GM20431 (cell line): Measurements from ENCODE around the gene PDZRN4.
"Not testable (repeated sequence)": the region's sequence is repeated elsewhere in the genome, so short reads cannot be mapped to it uniquely, and the experiment has no call there.

ENCODE experiments used
- in situ Hi-C: fragments of 300-500 bp; cut with MseI, MboI; formaldehyde crosslinking; loops from one replicate; pipeline ENCODE4 v1.15.0; 2020; ENCODE audit warnings: low sequenced_read_pairs; ENCODE audit not compliant: unreplicated experiment

PDZRN4 gene

DNA sequence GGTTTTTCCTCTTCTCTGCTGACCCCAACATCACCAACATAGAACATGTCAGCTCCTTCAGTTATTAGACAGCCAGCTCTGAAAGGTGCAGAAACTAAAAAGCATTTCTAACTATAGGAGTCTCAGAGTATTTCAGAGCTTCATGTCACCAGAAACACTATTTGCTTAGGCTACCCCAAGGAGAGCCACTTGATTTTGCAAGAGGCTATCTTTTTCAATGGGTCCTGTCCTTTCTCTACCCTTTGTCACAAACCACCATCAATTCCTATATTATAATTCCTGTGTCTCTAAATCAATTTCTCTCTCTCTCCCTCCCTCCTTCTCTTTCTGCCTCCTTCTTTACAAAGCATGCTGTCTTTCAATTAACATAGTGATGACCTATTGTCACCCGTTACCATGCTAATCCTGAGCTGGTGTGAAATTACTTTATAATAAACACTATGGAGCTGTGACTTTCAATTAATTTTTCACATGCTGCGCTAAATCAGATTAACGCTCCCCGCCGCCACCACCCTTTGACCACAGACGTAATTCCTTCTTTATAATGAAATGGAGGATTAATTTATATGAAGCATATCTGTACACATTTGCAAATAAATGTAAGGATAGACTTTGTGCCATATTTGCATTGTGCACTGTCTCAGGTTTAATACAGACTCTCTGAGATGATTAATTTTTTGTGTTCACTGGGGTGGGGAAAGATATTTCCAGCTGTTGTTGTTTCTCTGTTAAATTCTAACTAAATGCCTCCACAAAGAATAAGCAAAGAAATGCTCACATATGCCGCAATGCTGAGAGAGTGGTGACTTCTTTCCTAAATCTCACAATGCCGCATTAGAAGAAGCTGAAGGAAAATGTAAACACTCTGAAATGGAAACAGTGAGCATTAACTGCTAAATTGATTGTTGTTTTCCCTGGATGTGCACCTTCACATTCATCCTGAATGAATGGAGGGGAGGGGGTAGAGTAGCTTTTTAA is 418.6 kb downstream of the PDZRN4 start:
- in situ Hi-C loops: no loop called here

DNA sequence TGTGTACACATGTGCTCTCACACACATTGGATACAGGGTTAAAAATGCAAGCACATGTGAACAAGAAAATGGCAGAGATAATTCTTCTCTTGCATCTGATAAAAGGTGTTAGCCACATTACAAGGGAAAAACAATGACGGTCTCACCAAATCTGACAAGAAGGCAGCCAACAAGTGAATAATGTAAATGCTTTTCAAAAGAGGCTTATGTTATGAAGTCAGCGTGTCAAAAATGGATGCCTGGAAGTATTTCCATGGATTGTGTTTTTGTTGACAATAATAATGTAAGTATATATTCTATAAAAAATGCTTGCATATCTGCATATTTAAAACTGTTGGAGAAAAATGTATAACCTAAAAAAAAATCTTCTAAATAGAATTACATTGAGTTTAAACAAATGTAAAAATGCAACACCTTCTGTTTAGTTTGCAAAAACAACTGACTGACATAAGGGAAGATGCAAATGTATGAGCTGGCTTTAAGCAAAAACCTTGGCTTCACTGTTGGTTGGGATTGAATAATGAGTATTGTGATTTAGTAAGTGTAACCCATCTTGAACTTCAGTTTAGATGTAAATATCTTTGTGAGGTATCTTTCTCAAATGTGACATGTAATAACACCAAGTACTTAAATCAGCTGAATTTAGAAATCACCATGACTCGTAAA is 424.9 kb downstream of the PDZRN4 start:
- in situ Hi-C loops: no loop called here

DNA sequence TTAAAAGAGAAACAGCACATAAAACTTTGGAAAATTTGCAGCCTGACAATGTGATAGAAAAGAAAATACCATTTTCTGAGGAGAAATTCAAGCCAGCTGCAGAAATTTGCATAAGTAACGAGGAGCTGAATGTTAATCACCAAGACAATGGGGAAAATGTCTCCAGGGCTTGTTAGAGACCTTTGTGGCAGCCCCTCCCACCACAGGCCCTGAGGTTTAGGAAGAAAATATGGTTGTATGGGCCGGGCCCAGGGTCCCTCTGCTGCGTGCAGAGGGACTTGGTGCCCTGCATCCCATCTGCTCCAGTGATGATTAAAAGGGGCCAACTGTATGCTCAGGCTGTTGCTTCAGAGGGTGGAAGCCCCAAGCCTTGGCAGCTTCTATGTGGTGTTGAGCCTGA is 427.1 kb downstream of the PDZRN4 start:
- in situ Hi-C loops: not testable (repeated sequence)

DNA sequence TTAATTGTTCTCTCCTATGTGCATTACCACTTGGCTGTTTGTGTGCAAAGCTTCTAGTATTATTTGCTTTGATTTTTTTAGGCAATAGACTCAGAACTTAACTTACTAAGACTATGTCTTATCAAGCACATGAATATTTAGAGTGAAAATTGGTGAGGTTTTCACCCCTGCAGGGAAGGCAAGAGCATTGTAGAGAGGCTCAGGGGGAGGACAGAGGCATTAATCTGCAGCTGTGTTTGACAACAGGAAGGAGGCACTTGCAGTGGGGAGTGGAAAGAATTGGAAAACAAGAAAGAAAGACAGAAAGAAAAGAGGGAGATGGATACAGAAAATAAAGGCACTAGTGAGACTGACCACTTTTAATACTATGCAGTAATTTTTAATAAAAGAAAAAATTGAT is 431.6 kb downstream of the PDZRN4 start:
- in situ Hi-C loops: no loop called here

DNA sequence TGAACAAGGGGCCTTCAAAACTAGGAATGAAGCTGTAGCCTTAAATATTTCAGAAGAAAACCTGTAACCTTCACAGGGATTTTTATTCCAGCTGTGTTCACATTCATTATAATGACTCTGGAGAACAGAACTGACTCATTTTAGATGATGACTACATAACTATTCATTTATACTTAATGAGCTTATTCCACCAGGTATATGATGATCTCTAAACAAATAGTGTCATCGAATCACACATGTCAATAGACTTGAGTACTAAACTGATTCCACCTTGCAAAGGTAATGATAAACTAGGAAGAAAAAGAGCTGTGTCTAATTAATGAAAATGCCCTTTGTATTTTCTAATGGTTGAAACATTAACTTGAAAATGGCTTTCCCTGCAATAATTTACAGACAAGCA is 433.2 kb downstream of the PDZRN4 start:
- in situ Hi-C loops: no loop called here
